Mesothelial cell of epicardium (in vitro differentiated cells): Measurements from ENCODE around the gene GREM1. TPM values are rescaled to one million over a fixed set of nuclear protein-coding genes. Genes with fewer than 3 reads are reported as not detected.

Source experiments
- DNase-seq, 2 experiments: peaks; one replicate each; pipeline ENCODE4 v3.0.0; 2021; ENCODE audit warnings: low spot score in 2 of 2; ENCODE audit not compliant: unreplicated experiment in 2 of 2
- H3K27ac Mint-ChIP-seq: 2 replicates; pipeline ENCODE4 v1.8.0; 2021; ENCODE audit warnings: mixed read lengths
- H3K27me3 Mint-ChIP-seq: 2 replicates; pipeline ENCODE4 v1.8.0; 2021; ENCODE audit warnings: low read depth, mixed read lengths
- H3K36me3 Mint-ChIP-seq: 2 replicates; pipeline ENCODE4 v1.8.0; 2021; ENCODE audit warnings: mixed read lengths
- H3K4me1 Mint-ChIP-seq: 2 replicates; pipeline ENCODE4 v1.8.0; 2021; ENCODE audit warnings: mixed read lengths
- H3K4me3 Mint-ChIP-seq: 2 replicates; pipeline ENCODE4 v1.8.0; 2021; ENCODE audit warnings: mild to moderate bottlenecking, moderate library complexity, mixed read lengths
- H3K9me3 Mint-ChIP-seq: 2 replicates; pipeline ENCODE4 v1.8.0; 2021; ENCODE audit warnings: mixed read lengths
- total RNA-seq: library from RNA; stranded (reverse); gene quantifications from 3 replicates; pipeline ENCODE4 v1.2.1, GENCODE V29; 2021
- TF ChIP-seq, protein P1 (sequence below): fragments of 200-600 bp; sonication (generic); IDR thresholded peaks from one replicate; pipeline ENCODE4 v1.5.0; 2021; ENCODE audit warnings: antibody characterized with exemption; ENCODE audit not compliant: unreplicated experiment

GREM1 gene
- total RNA-seq, 1 donor from 2014 or later, result 2.2 TPM

- DNase-seq, result no peak
- Mint-ChIP-seq H3K36me3 (peaks cover 19% of the 10 kb centered on the region), H3K9me3 (peaks cover 7% of the 10 kb centered on the region), H3K4me1 (no peaks in the 10 kb centered on the region), H3K4me3 (no peak overlapping the region), H3K27me3 (no peaks in the 10 kb centered on the region), H3K27ac (no peak overlapping the region)
- TF ChIP-seq, protein P1, sequence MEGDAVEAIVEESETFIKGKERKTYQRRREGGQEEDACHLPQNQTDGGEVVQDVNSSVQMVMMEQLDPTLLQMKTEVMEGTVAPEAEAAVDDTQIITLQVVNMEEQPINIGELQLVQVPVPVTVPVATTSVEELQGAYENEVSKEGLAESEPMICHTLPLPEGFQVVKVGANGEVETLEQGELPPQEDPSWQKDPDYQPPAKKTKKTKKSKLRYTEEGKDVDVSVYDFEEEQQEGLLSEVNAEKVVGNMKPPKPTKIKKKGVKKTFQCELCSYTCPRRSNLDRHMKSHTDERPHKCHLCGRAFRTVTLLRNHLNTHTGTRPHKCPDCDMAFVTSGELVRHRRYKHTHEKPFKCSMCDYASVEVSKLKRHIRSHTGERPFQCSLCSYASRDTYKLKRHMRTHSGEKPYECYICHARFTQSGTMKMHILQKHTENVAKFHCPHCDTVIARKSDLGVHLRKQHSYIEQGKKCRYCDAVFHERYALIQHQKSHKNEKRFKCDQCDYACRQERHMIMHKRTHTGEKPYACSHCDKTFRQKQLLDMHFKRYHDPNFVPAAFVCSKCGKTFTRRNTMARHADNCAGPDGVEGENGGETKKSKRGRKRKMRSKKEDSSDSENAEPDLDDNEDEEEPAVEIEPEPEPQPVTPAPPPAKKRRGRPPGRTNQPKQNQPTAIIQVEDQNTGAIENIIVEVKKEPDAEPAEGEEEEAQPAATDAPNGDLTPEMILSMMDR, result no peak
These were observed 26.7 kb upstream of the GREM1 start for GRCh38 chr15:32690941-32691688.

GRCh38 chr15:32691689-32692038 is 26.1 kb upstream of the GREM1 start:
- H3K27ac Mint-ChIP-seq, result no peak overlapping the region
- H3K27me3 Mint-ChIP-seq, result no peaks in the 10 kb centered on the region
- TF ChIP-seq, protein P1, result no peak
- no peaks in the 10 kb centered on the region for H3K4me1 Mint-ChIP-seq
- peaks cover 2% of the 10 kb centered on the region for H3K9me3 Mint-ChIP-seq
- no peak overlapping the region for H3K4me3 Mint-ChIP-seq
- no peak for DNase-seq
- H3K36me3 Mint-ChIP-seq, result peaks cover 14% of the 10 kb centered on the region

GRCh38 chr15:32692286-32692685 is 25.5 kb upstream of the GREM1 start:
- H3K4me3 Mint-ChIP-seq, result no peak overlapping the region
- no peaks in the 10 kb centered on the region for H3K4me1 Mint-ChIP-seq
- H3K27me3 Mint-ChIP-seq, result no peaks in the 10 kb centered on the region
- no peak overlapping the region for H3K27ac Mint-ChIP-seq
- H3K36me3 Mint-ChIP-seq, result peaks cover 11% of the 10 kb centered on the region
- no peaks in the 10 kb centered on the region for H3K9me3 Mint-ChIP-seq
- TF ChIP-seq, protein P1, result no peak
- no peak for DNase-seq

- Mint-ChIP-seq H3K9me3 (no peaks in the 10 kb centered on the region), H3K27ac (no peak overlapping the region), H3K27me3 (no peaks in the 10 kb centered on the region), H3K4me1 (no peaks in the 10 kb centered on the region), H3K4me3 (no peak overlapping the region), H3K36me3 (peaks cover 18% of the 10 kb centered on the region)
- TF ChIP-seq, protein P1, result no peak
- DNase-seq, result no peak
These were observed 23.4 kb upstream of the GREM1 start for GRCh38 chr15:32694222-32694983.

DNA sequence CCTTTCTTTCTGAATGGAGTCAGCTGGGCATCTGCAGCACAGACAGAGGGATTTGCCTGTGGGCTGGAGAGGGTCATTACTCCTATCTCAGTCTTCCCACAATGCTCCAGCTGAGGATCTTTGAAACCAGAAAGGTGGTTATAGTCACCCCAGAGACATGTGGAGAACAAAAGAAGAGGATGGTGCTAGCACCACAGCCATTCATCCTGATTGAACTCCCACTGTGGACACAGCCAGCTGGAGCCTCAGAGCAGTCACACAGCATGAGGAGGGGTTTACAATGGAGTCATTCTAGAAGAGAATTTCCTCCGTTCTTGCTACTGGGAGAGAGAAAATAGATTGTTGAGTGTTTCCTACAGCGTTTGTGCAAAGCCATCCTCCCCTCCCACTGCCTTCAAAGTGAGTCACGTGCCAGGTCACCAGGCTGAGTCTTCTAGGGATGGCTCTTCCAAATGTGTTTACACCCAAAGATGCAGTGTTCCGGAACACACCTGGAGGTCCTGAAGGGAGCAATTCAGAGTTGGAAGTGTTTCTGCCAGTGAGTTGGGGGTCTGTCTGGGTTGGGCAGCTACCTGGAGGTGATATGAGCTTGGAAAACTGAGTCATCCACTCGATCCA is 18.9 kb upstream of the GREM1 start:
- peaks cover 12% of the 10 kb centered on the region for H3K36me3 Mint-ChIP-seq
- no peaks in the 10 kb centered on the region for H3K9me3 Mint-ChIP-seq
- H3K27me3 Mint-ChIP-seq, result peaks cover 6% of the 10 kb centered on the region
- TF ChIP-seq, protein P1, result no peak
- no peak overlapping the region for H3K4me3 Mint-ChIP-seq
- DNase-seq, result no peak
- no peak overlapping the region for H3K27ac Mint-ChIP-seq
- peaks cover 1% of the 10 kb centered on the region for H3K4me1 Mint-ChIP-seq
